Measurements from ENCODE around the gene CDC42SE2. TPM values are rescaled to one million over a fixed set of nuclear protein-coding genes. Genes with fewer than 3 reads are reported as not detected.

The CDC42SE2 gene
- total RNA-seq, 1 experiment from 2014 or later = 32.8 TPM

GRCh38 chr5:131393498-131393968 is 129.7 kb downstream of the CDC42SE2 start:
- Histone ChIP-seq H3F3A (ENCODE audit: insufficient read depth, low read depth) (0 out of 2 replicates have a peak, but pooled peaks cover 9% of the 10 kb centered on the region), H3K27me3 (ENCODE audit: insufficient read depth, low read depth) (no peaks in the 10 kb centered on the region), H2AFZ (no peak overlapping the region), H4K20me1 (ENCODE audit: insufficient read depth) (no peaks in the 10 kb centered on the region), H3K4me1 (replicated peaks; ENCODE audit: insufficient read depth) (no peaks in the 10 kb centered on the region), H3K36me3 (ENCODE audit: low read depth) (peaks cover 17% of the 10 kb centered on the region; the same call in 1 of the 2 replicates), H3K4me3 (no peak overlapping the region), H3K9me2 (ENCODE audit: insufficient read depth) (no peaks in the 10 kb centered on the region), H3K79me2 (ENCODE audit: low read depth) (no peaks in the 10 kb centered on the region), H3K27ac (no peak overlapping the region), H3K9me3 (ENCODE audit: insufficient read depth, low read depth) (no peaks in the 10 kb centered on the region), H3K4me2 (no peak overlapping the region)
- CTCF ChIA-PET = no interaction called here
- DNase-seq = no peak
- TF ChIP-seq CTCF (conservative IDR thresholded peaks at IDR 0.05) (no peak), EZH2 (IDR thresholded peaks at IDR 0.05; ENCODE audit: low read depth) (no peak)
- intact Hi-C loops (cut with micrococcal nuclease; ENCODE audit: unreplicated experiment) = no loop called here
- POLR2A ChIA-PET (ENCODE audit: unreplicated experiment) = no interaction called here
- no TSS peak for BruUV-seq (replicated peaks)

- H3K36me3 ChIP-seq (ENCODE audit: low read depth) = peaks cover 17% of the 10 kb centered on the region; the same call in 1 of the 2 replicates
- H3K79me2 ChIP-seq (ENCODE audit: low read depth) = no peaks in the 10 kb centered on the region
- H3K4me3 ChIP-seq = no peak overlapping the region
- 0 out of 2 replicates have a peak, but pooled peaks cover 10% of the 10 kb centered on the region for H3F3A ChIP-seq (ENCODE audit: insufficient read depth, low read depth)
- BruUV-seq (replicated peaks) = no TSS peak
- no peak for DNase-seq
- H4K20me1 ChIP-seq (ENCODE audit: insufficient read depth) = no peaks in the 10 kb centered on the region
- POLR2A ChIA-PET (ENCODE audit: unreplicated experiment) = no interaction called here
- intact Hi-C loops (cut with micrococcal nuclease; ENCODE audit: unreplicated experiment) = no loop called here
- no peak overlapping the region for H3K27ac ChIP-seq
- TF ChIP-seq CTCF (conservative IDR thresholded peaks at IDR 0.05) = no peak
- H3K9me3 ChIP-seq (ENCODE audit: insufficient read depth, low read depth) = no peaks in the 10 kb centered on the region
- no peaks in the 10 kb centered on the region for H3K4me1 ChIP-seq (replicated peaks; ENCODE audit: insufficient read depth)
- no peaks in the 10 kb centered on the region for H3K9me2 ChIP-seq (ENCODE audit: insufficient read depth)
- H2AFZ ChIP-seq = no peak overlapping the region
- CTCF ChIA-PET = no interaction called here
- H3K4me2 ChIP-seq = no peak overlapping the region
- H3K27me3 ChIP-seq (ENCODE audit: insufficient read depth, low read depth) = no peaks in the 10 kb centered on the region
Observed at GRCh38 chr5:131394128-131394527, 130.3 kb downstream of the CDC42SE2 start.

- H3K27me3 ChIP-seq (ENCODE audit: insufficient read depth, low read depth) = no peaks in the 10 kb centered on the region
- no peaks in the 10 kb centered on the region for H3K4me1 ChIP-seq (replicated peaks; ENCODE audit: insufficient read depth)
- 0 out of 2 replicates have a peak, but pooled peaks cover 10% of the 10 kb centered on the region for H3F3A ChIP-seq (ENCODE audit: insufficient read depth, low read depth)
- H3K79me2 ChIP-seq (ENCODE audit: low read depth) = no peaks in the 10 kb centered on the region
- POLR2A ChIA-PET (ENCODE audit: unreplicated experiment) = interaction anchor here (0.5 kb wide), 1 partner anchor 1065 kb away, joined by 12 read pairs; no protein-coding TSS in a partner anchor
- no peak overlapping the region for H2AFZ ChIP-seq
- no peaks in the 10 kb centered on the region for H4K20me1 ChIP-seq (ENCODE audit: insufficient read depth)
- H3K9me2 ChIP-seq (ENCODE audit: insufficient read depth) = no peaks in the 10 kb centered on the region
- intact Hi-C loops (cut with micrococcal nuclease; ENCODE audit: unreplicated experiment) = no loop called here
- no peak overlapping the region for H3K4me3 ChIP-seq
- H3K27ac ChIP-seq = no peak overlapping the region
- BruUV-seq (replicated peaks) = no TSS peak
- no peak for DNase-seq
- peaks cover 8% of the 10 kb centered on the region; the same call in 1 of the 2 replicates for H3K36me3 ChIP-seq (ENCODE audit: low read depth)
- TF ChIP-seq CTCF (conservative IDR thresholded peaks at IDR 0.05) (no peak), EZH2 (IDR thresholded peaks at IDR 0.05; ENCODE audit: low read depth) (no peak)
- no peak overlapping the region for H3K4me2 ChIP-seq
- H3K9me3 ChIP-seq (ENCODE audit: insufficient read depth, low read depth) = no peaks in the 10 kb centered on the region
- CTCF ChIA-PET = no interaction called here
Observed at GRCh38 chr5:131396015-131396414, 132.2 kb downstream of the CDC42SE2 start.

Data from PC-9 (cell line).